Measurements from ENCODE around the gene SHMT2. TPM values are rescaled to one million over a fixed set of nuclear protein-coding genes. Genes with fewer than 3 reads are reported as not detected.
A peak's percentile ranks its signal among the peaks of the same experiment; 100 is the strongest.

The SHMT2 gene
- polyA plus RNA-seq, 4 donors, result 22.8 to 150 (median 51.5) TPM

GRCh38 chr12:57230381-57231155, 1.1 kb downstream of the SHMT2 start:
- peak in 1 of 2 donors; percentile 54 for DNase-seq

DNA sequence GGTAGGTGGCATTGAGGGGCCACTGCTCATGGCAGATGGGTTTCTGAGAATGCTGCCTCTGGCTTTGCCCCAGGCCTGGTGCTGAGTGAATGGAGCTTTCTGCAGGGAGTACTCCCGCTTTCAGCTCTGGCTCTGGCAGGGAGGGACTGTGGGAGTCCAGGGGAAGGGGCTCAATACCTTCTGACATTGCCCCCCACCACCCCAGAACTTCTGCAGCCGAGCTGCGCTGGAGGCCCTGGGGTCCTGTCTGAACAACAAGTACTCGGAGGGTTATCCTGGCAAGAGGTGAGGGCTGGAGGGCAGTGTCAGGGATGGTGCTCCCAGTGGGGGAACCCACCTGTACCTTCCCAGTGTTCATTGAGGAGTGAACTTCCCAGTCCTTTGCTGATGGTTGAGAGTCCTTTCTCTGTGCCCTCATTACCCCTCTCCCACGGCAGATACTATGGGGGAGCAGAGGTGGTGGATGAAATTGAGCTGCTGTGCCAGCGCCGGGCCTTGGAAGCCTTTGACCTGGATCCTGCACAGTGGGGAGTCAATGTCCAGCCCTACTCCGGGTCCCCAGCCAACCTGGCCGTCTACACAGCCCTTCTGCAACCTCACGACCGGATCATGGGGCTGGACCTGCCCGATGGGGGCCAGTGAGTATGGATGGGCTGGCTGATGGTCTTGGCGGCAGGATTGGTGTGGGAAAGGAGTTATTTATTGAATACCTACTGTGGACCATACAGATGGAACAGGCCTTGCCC, 1.9 kb downstream of the SHMT2 start:
- Histone ChIP-seq H3K4me1 (ENCODE audit: control insufficient read depth in 3 of 3, insufficient read depth in 2 of 3, low read depth in 1 of 3, low read length in 2 of 3) (peaks cover 0 to 27% (median 0%) of the 10 kb centered on the region in 3 donors), H3K27ac (ENCODE audit: low read depth in 1 of 3, low read length in 2 of 3) (no peak overlapping the region), H3K4me3 (ENCODE audit: low read depth in 1 of 3, low read length in 3 of 3) (no peak overlapping the region), H3K9me3 (ENCODE audit: control insufficient read depth in 2 of 2, insufficient read depth in 1 of 2, low read depth in 1 of 2, low read length in 1 of 2) (no peaks in the 10 kb centered on the region), H3K36me3 (ENCODE audit: control insufficient read depth in 3 of 3, insufficient read depth in 2 of 3, low read depth in 1 of 3, low read length in 3 of 3) (peaks cover 9 to 48% (median 17%) of the 10 kb centered on the region in 3 donors), H3K27me3 (ENCODE audit: control insufficient read depth in 3 of 3, insufficient read depth in 3 of 3, low read length in 3 of 3) (peaks cover 3 to 44% (median 4%) of the 10 kb centered on the region in 3 donors)
- WGBS, 3 donors, result 90 to 95% (median 93%) methylated on average over 13 of the region's 13 CpGs
- FAIRE-seq (no peak), DNase-seq (no peak)

More at GRCh38 chr12:57230381-57231155, 1.1 kb downstream of the SHMT2 start:
- no peak for FAIRE-seq
- Histone ChIP-seq H3K9me3 (ENCODE audit: control insufficient read depth in 2 of 2, insufficient read depth in 1 of 2, low read depth in 1 of 2, low read length in 1 of 2) (no peaks in the 10 kb centered on the region), H3K36me3 (ENCODE audit: control insufficient read depth in 3 of 3, insufficient read depth in 2 of 3, low read depth in 1 of 3, low read length in 3 of 3) (peaks cover 9 to 48% (median 17%) of the 10 kb centered on the region in 3 donors), H3K4me3 (ENCODE audit: low read depth in 1 of 3, low read length in 3 of 3) (peak overlapping the region; percentile 59 to 77 (median 67)), H3K4me1 (ENCODE audit: control insufficient read depth in 3 of 3, insufficient read depth in 2 of 3, low read depth in 1 of 3, low read length in 2 of 3) (peaks cover 0 to 32% (median 0%) of the 10 kb centered on the region in 3 donors), H3K27ac (ENCODE audit: low read depth in 1 of 3, low read length in 2 of 3) (peak overlapping the region in 1 of 3 donors; percentile 91), H3K27me3 (ENCODE audit: control insufficient read depth in 3 of 3, insufficient read depth in 3 of 3, low read length in 3 of 3) (peaks cover 4 to 44% (median 8%) of the 10 kb centered on the region in 3 donors)
- WGBS, 3 donors, result 37 to 46% (median 42%) methylated on average over 10 of the region's 10 CpGs

GRCh38 chr12:57232156-57232756, 2.7 kb downstream of the SHMT2 start:
- WGBS, 3 donors, result 93 to 97% (median 93%) methylated on average over 19 of the region's 19 CpGs
- DNase-seq (no peak), FAIRE-seq (no peak)
- Histone ChIP-seq H3K9me3 (ENCODE audit: control insufficient read depth in 2 of 2, insufficient read depth in 1 of 2, low read depth in 1 of 2, low read length in 1 of 2) (no peaks in the 10 kb centered on the region), H3K27me3 (ENCODE audit: control insufficient read depth in 3 of 3, insufficient read depth in 3 of 3, low read length in 3 of 3) (peaks cover 0 to 44% (median 5%) of the 10 kb centered on the region in 3 donors), H3K36me3 (ENCODE audit: control insufficient read depth in 3 of 3, insufficient read depth in 2 of 3, low read depth in 1 of 3, low read length in 3 of 3) (peaks cover 9 to 48% (median 17%) of the 10 kb centered on the region in 3 donors), H3K27ac (ENCODE audit: low read depth in 1 of 3, low read length in 2 of 3) (no peak overlapping the region), H3K4me3 (ENCODE audit: low read depth in 1 of 3, low read length in 3 of 3) (no peak overlapping the region), H3K4me1 (ENCODE audit: control insufficient read depth in 3 of 3, insufficient read depth in 2 of 3, low read depth in 1 of 3, low read length in 2 of 3) (peaks cover 0 to 30% (median 0%) of the 10 kb centered on the region in 3 donors)

- no peak for DNase-seq
- Histone ChIP-seq H3K9me3 (ENCODE audit: control insufficient read depth in 2 of 2, insufficient read depth in 1 of 2, low read depth in 1 of 2, low read length in 1 of 2) (no peaks in the 10 kb centered on the region), H3K27ac (ENCODE audit: low read depth in 1 of 3, low read length in 2 of 3) (no peak overlapping the region), H3K36me3 (ENCODE audit: control insufficient read depth in 3 of 3, insufficient read depth in 2 of 3, low read depth in 1 of 3, low read length in 3 of 3) (peaks cover 9 to 48% (median 17%) of the 10 kb centered on the region in 3 donors), H3K27me3 (ENCODE audit: control insufficient read depth in 3 of 3, insufficient read depth in 3 of 3, low read length in 3 of 3) (peaks cover 0 to 49% (median 8%) of the 10 kb centered on the region in 3 donors), H3K4me3 (ENCODE audit: low read depth in 1 of 3, low read length in 3 of 3) (no peak overlapping the region), H3K4me1 (ENCODE audit: control insufficient read depth in 3 of 3, insufficient read depth in 2 of 3, low read depth in 1 of 3, low read length in 2 of 3) (peaks cover 0 to 36% (median 0%) of the 10 kb centered on the region in 3 donors)
- FAIRE-seq, result no peak
- 86 to 92% (median 89%) methylated on average over 15 of the region's 15 CpGs for WGBS, 3 donors
Observed at GRCh38 chr12:57233357-57234232, 4.1 kb downstream of the SHMT2 start.

DNA sequence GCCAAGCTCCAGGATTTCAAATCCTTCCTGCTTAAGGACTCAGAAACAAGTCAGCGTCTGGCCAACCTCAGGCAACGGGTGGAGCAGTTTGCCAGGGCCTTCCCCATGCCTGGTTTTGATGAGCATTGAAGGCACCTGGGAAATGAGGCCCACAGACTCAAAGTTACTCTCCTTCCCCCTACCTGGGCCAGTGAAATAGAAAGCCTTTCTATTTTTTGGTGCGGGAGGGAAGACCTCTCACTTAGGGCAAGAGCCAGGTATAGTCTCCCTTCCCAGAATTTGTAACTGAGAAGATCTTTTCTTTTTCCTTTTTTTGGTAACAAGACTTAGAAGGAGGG, 4.7 kb downstream of the SHMT2 start:
- WGBS, 3 donors, result 91 to 96% (median 92%) methylated on average over 3 of the region's 3 CpGs
- H3K4me3 ChIP-seq (ENCODE audit: low read depth in 1 of 3, low read length in 3 of 3), result no peak overlapping the region
- H3K36me3 ChIP-seq (ENCODE audit: control insufficient read depth in 3 of 3, insufficient read depth in 2 of 3, low read depth in 1 of 3, low read length in 3 of 3), result peaks cover 9 to 48% (median 17%) of the 10 kb centered on the region in 3 donors
- peaks cover 0 to 40% (median 0%) of the 10 kb centered on the region in 3 donors for H3K4me1 ChIP-seq (ENCODE audit: control insufficient read depth in 3 of 3, insufficient read depth in 2 of 3, low read depth in 1 of 3, low read length in 2 of 3)
- H3K9me3 ChIP-seq (ENCODE audit: control insufficient read depth in 2 of 2, insufficient read depth in 1 of 2, low read depth in 1 of 2, low read length in 1 of 2), result no peaks in the 10 kb centered on the region
- H3K27ac ChIP-seq (ENCODE audit: low read depth in 1 of 3, low read length in 2 of 3), result no peak overlapping the region
- H3K27me3 ChIP-seq (ENCODE audit: control insufficient read depth in 3 of 3, insufficient read depth in 3 of 3, low read length in 3 of 3), result peaks cover 0 to 49% (median 8%) of the 10 kb centered on the region in 3 donors
- DNase-seq (no peak), FAIRE-seq (no peak)

GRCh38 chr12:57234571-57235016, 5.1 kb downstream of the SHMT2 start:
- WGBS, 3 donors, result 83 to 90% (median 90%) methylated on average over 10 of the region's 10 CpGs
- FAIRE-seq, result no peak

DNA sequence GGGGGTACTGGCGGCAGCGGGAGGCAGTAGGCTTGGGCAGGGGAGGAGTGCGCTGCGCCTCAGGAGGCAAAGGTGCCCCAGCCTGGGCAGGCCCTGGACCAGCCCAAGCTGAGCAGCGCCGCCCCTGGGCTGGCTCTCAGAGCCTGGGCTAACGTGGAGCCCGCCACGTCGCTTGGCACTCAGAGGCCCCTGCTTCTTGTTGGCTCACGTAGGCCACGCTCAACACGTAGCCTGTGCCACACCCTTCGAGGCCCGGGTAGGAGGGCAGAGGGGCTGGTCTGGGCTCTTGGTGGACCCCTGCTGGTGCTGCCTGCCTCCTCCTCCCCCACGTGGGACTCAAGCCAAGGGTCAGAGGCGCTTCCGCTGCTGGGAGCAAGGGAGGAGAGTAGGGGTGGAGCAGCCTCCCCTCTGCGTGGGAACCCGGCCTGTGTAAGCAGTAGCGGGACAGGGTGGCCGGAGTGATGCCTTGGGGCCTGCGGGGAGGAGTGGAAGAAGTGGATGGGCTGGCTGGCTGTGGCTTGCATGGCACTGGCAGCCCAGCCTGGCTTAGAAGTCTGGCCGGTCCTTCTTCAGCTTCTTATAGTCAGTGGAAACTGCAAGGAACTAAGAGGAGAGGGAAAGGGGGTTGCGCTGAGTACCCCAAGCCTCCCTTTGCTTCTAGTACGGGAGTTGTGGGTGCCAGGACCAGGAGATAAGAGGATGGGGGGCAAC, 5.7 kb downstream of the SHMT2 start:
- no peak overlapping the region for H3K4me3 ChIP-seq (ENCODE audit: low read depth in 1 of 3, low read length in 3 of 3)
- H3K27me3 ChIP-seq (ENCODE audit: control insufficient read depth in 3 of 3, insufficient read depth in 3 of 3, low read length in 3 of 3), result peaks cover 0 to 57% (median 8%) of the 10 kb centered on the region in 3 donors
- peaks cover 0 to 47% (median 0%) of the 10 kb centered on the region in 3 donors for H3K4me1 ChIP-seq (ENCODE audit: control insufficient read depth in 3 of 3, insufficient read depth in 2 of 3, low read depth in 1 of 3, low read length in 2 of 3)
- 55 to 68% (median 66%) methylated on average over 26 of the region's 26 CpGs for WGBS, 3 donors
- DNase-seq (peak in 1 of 2 donors; percentile 43), FAIRE-seq (no peak)
- peaks cover 0 to 3% of the 10 kb centered on the region in 2 donors for H3K9me3 ChIP-seq (ENCODE audit: control insufficient read depth in 2 of 2, insufficient read depth in 1 of 2, low read depth in 1 of 2, low read length in 1 of 2)
- no peak overlapping the region for H3K27ac ChIP-seq (ENCODE audit: low read depth in 1 of 3, low read length in 2 of 3)
- H3K36me3 ChIP-seq (ENCODE audit: control insufficient read depth in 3 of 3, insufficient read depth in 2 of 3, low read depth in 1 of 3, low read length in 3 of 3), result peaks cover 9 to 48% (median 17%) of the 10 kb centered on the region in 3 donors

More at GRCh38 chr12:57234571-57235016, 5.1 kb downstream of the SHMT2 start:
- no peak for DNase-seq
- peaks cover 9 to 48% (median 17%) of the 10 kb centered on the region in 3 donors for H3K36me3 ChIP-seq (ENCODE audit: control insufficient read depth in 3 of 3, insufficient read depth in 2 of 3, low read depth in 1 of 3, low read length in 3 of 3)
- H3K4me3 ChIP-seq (ENCODE audit: low read depth in 1 of 3, low read length in 3 of 3), result no peak overlapping the region
- H3K27ac ChIP-seq (ENCODE audit: low read depth in 1 of 3, low read length in 2 of 3), result no peak overlapping the region
- H3K9me3 ChIP-seq (ENCODE audit: control insufficient read depth in 2 of 2, insufficient read depth in 1 of 2, low read depth in 1 of 2, low read length in 1 of 2), result no peaks in the 10 kb centered on the region
- peaks cover 0 to 52% (median 8%) of the 10 kb centered on the region in 3 donors for H3K27me3 ChIP-seq (ENCODE audit: control insufficient read depth in 3 of 3, insufficient read depth in 3 of 3, low read length in 3 of 3)
- peaks cover 0 to 42% (median 0%) of the 10 kb centered on the region in 3 donors for H3K4me1 ChIP-seq (ENCODE audit: control insufficient read depth in 3 of 3, insufficient read depth in 2 of 3, low read depth in 1 of 3, low read length in 2 of 3)

All from small intestine (tissue), 7 donors.